GM10266 (cell line): ENCODE results near the gene PNMA8B.

Source experiments
- DNase-seq: peaks from one replicate; pipeline ENCODE4 v3.0.0; 2012; ENCODE audit errors: extremely low spot score
- CTCF ChIP-seq: IDR thresholded peaks from 2 replicates; pipeline ENCODE4 v1.5.1; 2012; ENCODE audit warnings: mild to moderate bottlenecking, low read depth; ENCODE audit not compliant: control insufficient read depth, insufficient read depth; ENCODE audit errors: missing control alignments

PNMA8B gene

GRCh38 chr19:46463516-46463915 is 32.2 kb downstream of the PNMA8B start:
- DNase-seq, result no peak
- TF ChIP-seq CTCF, result no peak

- no peak for DNase-seq
These were observed 34.1 kb downstream of the PNMA8B start for GRCh38 chr19:46461537-46461936.

GRCh38 chr19:46460981-46461380 is 34.7 kb downstream of the PNMA8B start:
- no peak for TF ChIP-seq CTCF
- DNase-seq, result no peak

More at GRCh38 chr19:46461537-46461936, 34.1 kb downstream of the PNMA8B start:
- no peak for TF ChIP-seq CTCF

GRCh38 chr19:46460055-46460454 is 35.6 kb downstream of the PNMA8B start:
- no peak for TF ChIP-seq CTCF
- DNase-seq, result no peak

- TF ChIP-seq CTCF, result no peak
- no peak for DNase-seq
These were observed 38.7 kb downstream of the PNMA8B start for GRCh38 chr19:46456930-46457329.

- no peak for TF ChIP-seq CTCF
- no peak for DNase-seq
These were observed 41.4 kb downstream of the PNMA8B start for GRCh38 chr19:46454244-46454643.

GRCh38 chr19:46453661-46454060 is 42.0 kb downstream of the PNMA8B start:
- DNase-seq, result no peak
- no peak for TF ChIP-seq CTCF
